NT2/D1 (cell line): ENCODE results near the gene GBP2.

ENCODE experiments used
- DNase-seq: peaks from one replicate; pipeline ENCODE4 v3.0.0-alpha.2; 2011; ENCODE audit warnings: low read depth, low spot score
- H3K27me3 ChIP-seq: 2 replicates; pipeline ENCODE4 v1.6.0; 2011; ENCODE audit warnings: mild to moderate bottlenecking; ENCODE audit not compliant: insufficient read length, insufficient read depth
- H3K36me3 ChIP-seq: 2 replicates; pipeline ENCODE4 v1.6.1; 2011; ENCODE audit warnings: mild to moderate bottlenecking, low read length, mixed read lengths; ENCODE audit not compliant: insufficient read depth, insufficient read length
- H3K4me1 ChIP-seq: 2 replicates; pipeline ENCODE4 v1.5.1; 2011; ENCODE audit not compliant: insufficient read depth, insufficient read length
- H3K4me3 ChIP-seq: 2 replicates; pipeline ENCODE4 v1.5.1; 2011; ENCODE audit warnings: low read depth; ENCODE audit not compliant: insufficient read length
- H3K9ac ChIP-seq: 2 replicates; pipeline ENCODE4 v1.6.0; 2011; ENCODE audit warnings: low read depth; ENCODE audit not compliant: insufficient read length
- H3K9me3 ChIP-seq: 2 replicates; pipeline ENCODE4 v1.5.1; 2011; ENCODE audit warnings: mild to moderate bottlenecking, low read length; ENCODE audit not compliant: insufficient read depth
- SUZ12 ChIP-seq: IDR thresholded peaks from 2 replicates; pipeline ENCODE4 v1.6.1; 2011; ENCODE audit not compliant: insufficient read length, insufficient read depth; ENCODE audit errors: extremely low read depth
- YY1 ChIP-seq: IDR thresholded peaks from 2 replicates; pipeline ENCODE4 v1.6.1; 2011; ENCODE audit not compliant: insufficient read length, insufficient read depth
- ZNF274 ChIP-seq: IDR thresholded peaks from 2 replicates; pipeline ENCODE4 v1.6.1; 2011; ENCODE audit warnings: mild to moderate bottlenecking, low read depth, low read length

The GBP2 gene

GRCh38 chr1:89070509-89070908, 55.4 kb downstream of the GBP2 start:
- Histone ChIP-seq H3K9ac (no peak overlapping the region), H3K4me1 (no peaks in the 10 kb centered on the region), H3K36me3 (no peaks in the 10 kb centered on the region), H3K9me3 (no peaks in the 10 kb centered on the region), H3K4me3 (no peak overlapping the region), H3K27me3 (no peaks in the 10 kb centered on the region)
- TF ChIP-seq YY1 = no peak
- TF ChIP-seq SUZ12 = no peak
- TF ChIP-seq ZNF274 = no peak
- no peak for DNase-seq

GRCh38 chr1:89069951-89070350, 56.0 kb downstream of the GBP2 start:
- no peaks in the 10 kb centered on the region for H3K9me3 ChIP-seq
- H3K9ac ChIP-seq = no peak overlapping the region
- H3K4me3 ChIP-seq = no peak overlapping the region
- H3K36me3 ChIP-seq = no peaks in the 10 kb centered on the region
- H3K4me1 ChIP-seq = no peaks in the 10 kb centered on the region
- no peak for DNase-seq
- H3K27me3 ChIP-seq = no peaks in the 10 kb centered on the region
- TF ChIP-seq YY1 = no peak
- no peak for TF ChIP-seq ZNF274
- TF ChIP-seq SUZ12 = no peak

- DNase-seq = no peak
- no peak for TF ChIP-seq YY1
Measured at GRCh38 chr1:89068291-89068690, 57.6 kb downstream of the GBP2 start.

GRCh38 chr1:89065079-89065868, 60.6 kb downstream of the GBP2 start, which contains the start of gene GBP1:
Gene GBP1, minus strand, starts transcription at chr1:89065208. Its CDS starts 1,974 bp downstream, at chr1:89063234.
- no peak for TF ChIP-seq SUZ12
- TF ChIP-seq ZNF274 = no peak
- no peaks in the 10 kb centered on the region for H3K4me1 ChIP-seq
- no peaks in the 10 kb centered on the region for H3K9me3 ChIP-seq
- H3K4me3 ChIP-seq = no peak within 1 kb of the TSS
- no peak for DNase-seq
- H3K27me3 ChIP-seq = no peaks in the 10 kb centered on the region
- no peaks in the 10 kb centered on the region for H3K36me3 ChIP-seq
- H3K9ac ChIP-seq = no peak within 1 kb of the TSS

More at GRCh38 chr1:89068291-89068690, 57.6 kb downstream of the GBP2 start:
- Histone ChIP-seq H3K9ac (no peak overlapping the region), H3K36me3 (no peaks in the 10 kb centered on the region), H3K4me3 (no peak overlapping the region), H3K27me3 (no peaks in the 10 kb centered on the region), H3K4me1 (no peaks in the 10 kb centered on the region), H3K9me3 (no peaks in the 10 kb centered on the region)

- Histone ChIP-seq H3K4me3 (no peak overlapping the region), H3K9me3 (no peaks in the 10 kb centered on the region), H3K27me3 (no peaks in the 10 kb centered on the region), H3K9ac (no peak overlapping the region), H3K4me1 (no peaks in the 10 kb centered on the region), H3K36me3 (no peaks in the 10 kb centered on the region)
- TF ChIP-seq SUZ12 (no peak), YY1 (no peak)
- DNase-seq = no peak
Measured at GRCh38 chr1:89064632-89065031, 61.3 kb downstream of the GBP2 start.

- no peak overlapping the region for H3K4me3 ChIP-seq
- H3K9ac ChIP-seq = no peak overlapping the region
- H3K9me3 ChIP-seq = no peaks in the 10 kb centered on the region
- no peaks in the 10 kb centered on the region for H3K36me3 ChIP-seq
- no peak for DNase-seq
- no peak for TF ChIP-seq YY1
- no peak for TF ChIP-seq ZNF274
- TF ChIP-seq SUZ12 = no peak
- H3K4me1 ChIP-seq = no peaks in the 10 kb centered on the region
- no peaks in the 10 kb centered on the region for H3K27me3 ChIP-seq
Measured at GRCh38 chr1:89063094-89063493, 62.8 kb downstream of the GBP2 start.

- Histone ChIP-seq H3K27me3 (no peaks in the 10 kb centered on the region), H3K4me3 (no peak overlapping the region), H3K4me1 (no peaks in the 10 kb centered on the region), H3K9me3 (no peaks in the 10 kb centered on the region), H3K36me3 (no peaks in the 10 kb centered on the region), H3K9ac (no peak overlapping the region)
- no peak for TF ChIP-seq YY1
- no peak for TF ChIP-seq SUZ12
- TF ChIP-seq ZNF274 = no peak
- no peak for DNase-seq
Measured at GRCh38 chr1:89060091-89060490, 65.8 kb downstream of the GBP2 start.
